ENCODE measurements around the gene MDP1.
"Not testable (repeated sequence)": the region's sequence is repeated elsewhere in the genome, so short reads cannot be mapped to it uniquely, and the experiment has no call there.

The MDP1 gene

DNA sequence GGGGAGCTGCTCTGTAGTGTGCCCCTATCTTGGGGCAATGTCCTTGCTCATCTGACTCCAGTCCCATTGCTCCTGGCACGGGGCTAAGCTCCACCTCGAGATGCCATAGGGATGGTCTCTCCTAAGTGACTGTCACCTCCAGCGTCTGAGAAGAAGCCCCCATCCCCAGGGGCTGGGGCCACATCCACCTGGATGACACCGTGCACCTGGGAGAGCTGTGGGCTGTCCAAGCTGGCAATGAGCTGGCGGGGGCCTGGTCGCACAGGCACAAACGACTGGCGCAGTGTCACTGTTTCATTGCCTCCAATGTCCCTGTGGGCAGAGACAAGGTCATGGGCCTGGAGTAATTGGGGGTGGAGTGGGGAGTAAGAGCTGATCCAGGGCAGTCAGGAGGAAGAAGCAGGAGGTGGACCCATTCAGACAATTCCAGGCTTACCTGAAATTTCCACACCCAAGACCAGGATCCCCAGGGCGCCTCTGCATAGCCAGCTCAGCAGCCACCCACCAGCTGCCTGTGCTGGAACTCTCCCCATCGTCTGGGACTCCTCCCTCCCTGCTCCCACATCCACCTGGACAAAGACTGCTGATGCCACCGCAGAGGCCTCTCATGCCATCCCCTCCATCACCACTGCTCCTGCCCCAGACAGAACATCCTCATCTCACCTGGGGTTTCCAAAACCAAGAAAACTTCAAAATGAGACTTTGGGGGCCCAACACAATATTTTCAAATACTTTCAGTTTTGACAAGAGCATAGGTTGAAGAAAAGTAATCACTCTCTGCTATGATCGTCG, 33.6 kb upstream of the MDP1 start:
- no peak for DNase-seq

DNA sequence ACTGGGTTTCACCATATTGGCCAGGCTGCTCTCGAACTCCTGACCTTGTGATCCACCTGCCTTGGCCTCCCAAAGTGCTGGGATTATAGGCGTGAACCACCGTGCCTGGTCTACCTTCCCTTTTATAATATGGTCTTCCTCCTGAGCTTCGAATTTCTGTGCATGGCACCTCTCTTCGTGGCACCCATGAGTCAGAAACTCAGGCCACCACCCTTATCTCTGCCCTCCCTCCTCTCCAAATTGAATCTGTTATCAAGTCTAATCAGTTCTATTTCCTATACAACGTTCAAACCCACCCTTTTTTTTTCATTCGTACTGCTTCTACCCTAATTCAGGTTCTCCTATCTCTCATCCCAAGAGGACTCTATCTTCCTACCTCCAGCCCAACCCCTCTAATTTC, 31.6 kb upstream of the MDP1 start:
- DNase-seq, result no peak

DNA sequence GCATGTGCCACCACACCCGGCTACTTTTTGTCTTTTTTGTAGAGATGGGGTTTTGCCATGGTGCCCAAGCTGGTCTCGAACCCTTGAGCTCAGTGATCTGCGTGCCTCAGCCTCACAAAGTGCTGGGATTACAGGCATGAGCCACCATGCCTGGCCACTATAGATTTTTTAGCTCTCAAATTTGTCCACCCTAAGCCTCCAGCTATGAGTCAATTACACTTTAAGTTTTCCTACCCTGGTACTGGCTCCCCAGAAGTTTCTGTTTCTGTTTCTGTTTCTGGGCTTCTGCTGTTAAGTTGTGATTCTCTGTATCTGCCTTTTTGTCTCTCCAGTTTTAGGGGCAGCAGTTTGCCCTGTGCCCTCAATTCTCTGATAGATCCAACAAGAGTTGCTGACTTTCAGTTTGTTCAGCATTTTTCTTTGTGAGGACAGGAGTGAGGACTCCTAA, 30.9 kb upstream of the MDP1 start:
- DNase-seq, result peak in 1 of 2 donors; percentile 71

DNA sequence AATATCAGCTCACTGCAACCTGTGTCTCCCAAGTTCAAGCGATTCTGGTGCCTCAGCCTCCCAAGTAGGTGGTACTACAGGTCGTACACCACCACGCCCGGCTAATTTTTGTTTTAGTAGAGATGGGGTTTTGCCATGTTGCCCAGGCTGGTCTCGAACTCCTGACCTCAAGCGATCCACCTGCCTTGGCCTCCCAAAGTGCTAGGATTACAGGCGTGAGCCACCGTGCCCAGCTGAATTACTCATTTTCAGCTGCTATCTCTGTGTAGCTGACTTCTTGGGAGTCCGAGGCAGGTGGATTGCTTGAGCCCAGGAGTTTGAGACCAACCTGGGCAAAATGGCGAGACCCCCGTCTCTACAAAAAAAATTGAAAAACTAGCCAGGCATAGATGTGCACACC, 29.5 kb upstream of the MDP1 start:
- DNase-seq, result not testable (repeated sequence)

DNA sequence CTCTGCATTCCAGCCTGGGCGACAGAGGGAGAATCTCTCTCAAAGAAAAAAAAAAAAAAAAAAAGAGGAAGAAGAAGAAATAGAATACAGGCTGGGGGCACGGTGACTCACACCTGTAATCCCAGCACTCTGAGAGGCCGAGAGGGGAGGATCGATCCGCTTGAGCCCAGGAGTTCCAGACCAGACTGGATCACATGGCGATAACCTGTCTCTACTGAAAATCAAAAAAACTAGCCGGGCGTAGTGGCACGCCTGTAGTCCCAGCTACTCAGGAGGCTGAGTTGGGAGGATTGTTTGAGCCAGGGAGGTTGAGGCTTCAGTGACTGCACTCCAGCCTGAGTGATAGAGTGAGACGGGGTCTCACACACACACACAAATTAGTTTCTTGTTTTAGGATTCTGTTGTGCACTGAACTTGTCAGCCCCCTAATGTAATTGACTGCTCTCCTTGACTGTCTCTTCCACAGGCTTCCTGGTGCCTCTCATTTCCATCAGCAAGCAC, 27.5 kb upstream of the MDP1 start:
- peak in 1 of 2 donors; percentile 79 for DNase-seq

DNA sequence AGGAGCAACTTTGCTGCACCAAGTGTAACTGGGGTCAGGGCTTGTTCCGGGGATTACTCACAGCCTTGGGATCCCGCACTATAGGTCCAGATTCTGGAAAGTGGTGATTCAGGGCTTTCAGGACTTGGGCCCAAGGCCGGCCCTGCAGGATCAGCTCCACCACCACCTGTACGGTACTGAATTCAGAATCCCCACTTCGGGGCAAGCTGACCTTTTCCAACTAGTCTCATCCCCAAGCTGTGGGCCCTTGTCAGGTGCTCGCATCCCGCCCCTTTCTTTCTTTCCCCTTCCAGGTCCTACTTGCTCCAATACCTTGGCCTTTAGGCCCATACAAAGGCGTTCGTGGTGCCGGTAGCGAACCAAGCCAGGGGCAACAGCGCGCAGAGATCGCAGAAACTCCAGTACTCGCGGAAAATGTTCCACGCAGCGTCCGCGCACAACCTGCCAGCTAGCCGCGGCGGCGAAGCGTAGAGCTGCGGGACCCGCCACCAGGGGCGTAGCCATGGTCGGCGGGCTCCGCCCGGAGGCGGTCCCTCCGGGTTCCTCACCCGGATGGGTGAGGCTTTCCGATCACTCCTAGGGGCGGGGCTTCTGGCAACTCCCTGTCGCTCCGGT, 26.1 kb upstream of the MDP1 start:
- DNase-seq, result no peak

DNA sequence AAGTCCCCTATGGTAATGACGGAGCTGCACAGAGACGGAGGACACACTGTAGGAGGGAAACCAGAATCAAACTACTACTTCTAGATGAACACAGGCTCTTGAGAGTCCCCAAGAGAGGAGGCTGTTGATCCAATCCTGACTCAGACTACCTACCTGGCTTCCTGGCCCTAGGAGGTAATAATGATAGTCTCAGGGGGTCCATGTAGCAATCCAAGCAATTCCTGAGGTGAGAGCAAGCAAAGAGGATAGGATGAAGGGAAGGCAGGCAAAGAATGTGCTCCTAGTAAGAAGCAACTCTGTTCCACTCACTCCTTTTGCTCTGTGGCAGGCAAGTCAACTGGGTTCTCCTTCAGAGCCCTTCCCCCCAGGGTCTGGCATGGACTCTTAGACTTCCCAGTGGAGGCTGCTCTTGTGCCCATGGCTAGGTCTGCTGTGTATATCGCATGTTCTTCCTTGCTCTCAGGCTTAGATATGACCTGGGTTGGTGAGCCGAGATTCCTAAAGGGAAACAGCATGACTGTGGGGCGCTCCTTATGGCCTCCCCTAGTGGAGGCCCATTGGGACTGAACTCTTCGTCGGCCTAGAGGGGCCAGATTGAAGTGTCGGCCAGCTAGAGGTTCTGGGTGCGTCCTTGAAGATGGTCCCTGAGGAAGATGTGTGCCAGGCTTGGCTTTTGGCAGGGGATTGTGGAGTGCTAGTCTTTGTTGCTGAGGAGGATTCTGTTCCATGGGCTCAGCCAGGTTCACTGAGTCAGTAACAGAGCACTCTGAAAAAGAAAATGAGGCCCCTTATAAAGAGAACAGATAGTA, 24.4 kb upstream of the MDP1 start:
- no peak for DNase-seq

DNA sequence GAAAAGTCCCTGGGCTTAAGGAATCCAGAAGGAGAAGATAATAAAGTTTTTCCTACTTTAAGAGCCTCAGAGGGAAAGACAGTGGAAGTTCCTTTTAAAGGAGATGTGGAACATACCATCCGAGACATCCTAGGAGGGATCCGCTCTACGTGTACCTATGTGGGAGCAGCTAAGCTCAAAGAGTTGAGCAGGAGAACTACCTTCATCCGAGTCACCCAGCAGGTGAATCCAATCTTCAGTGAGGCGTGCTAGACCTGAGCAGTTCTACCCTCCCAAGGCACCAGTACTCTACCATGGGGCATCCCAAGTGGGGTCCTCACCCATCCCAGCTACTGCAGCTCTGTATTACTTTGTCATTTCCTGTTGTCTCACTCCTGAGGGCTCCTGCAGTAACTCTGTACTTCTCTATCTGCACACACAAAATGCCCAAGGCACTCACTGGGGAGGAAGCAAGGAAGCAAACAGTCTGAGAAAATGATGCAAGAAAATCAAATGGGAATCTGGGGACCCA, 22.7 kb upstream of the MDP1 start:
- no peak for DNase-seq

DNA sequence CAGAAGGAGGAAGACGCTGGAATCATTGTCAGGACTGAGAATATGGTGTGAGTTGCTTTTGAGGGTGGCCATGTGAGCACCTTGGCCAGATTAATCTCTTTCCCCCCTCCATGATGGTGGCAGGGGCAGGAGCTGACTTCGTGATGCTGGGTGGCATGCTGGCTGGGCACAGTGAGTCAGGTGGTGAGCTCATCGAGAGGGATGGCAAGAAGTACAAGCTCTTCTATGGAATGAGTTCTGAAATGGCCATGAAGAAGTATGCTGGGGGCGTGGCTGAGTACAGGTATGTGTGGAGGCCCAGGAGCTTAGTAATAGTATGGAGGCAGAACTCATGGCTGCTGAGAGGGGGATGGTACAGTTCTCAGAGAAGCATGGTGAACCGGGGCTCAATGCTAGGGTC, 22.3 kb upstream of the MDP1 start:
- no peak for DNase-seq

DNA sequence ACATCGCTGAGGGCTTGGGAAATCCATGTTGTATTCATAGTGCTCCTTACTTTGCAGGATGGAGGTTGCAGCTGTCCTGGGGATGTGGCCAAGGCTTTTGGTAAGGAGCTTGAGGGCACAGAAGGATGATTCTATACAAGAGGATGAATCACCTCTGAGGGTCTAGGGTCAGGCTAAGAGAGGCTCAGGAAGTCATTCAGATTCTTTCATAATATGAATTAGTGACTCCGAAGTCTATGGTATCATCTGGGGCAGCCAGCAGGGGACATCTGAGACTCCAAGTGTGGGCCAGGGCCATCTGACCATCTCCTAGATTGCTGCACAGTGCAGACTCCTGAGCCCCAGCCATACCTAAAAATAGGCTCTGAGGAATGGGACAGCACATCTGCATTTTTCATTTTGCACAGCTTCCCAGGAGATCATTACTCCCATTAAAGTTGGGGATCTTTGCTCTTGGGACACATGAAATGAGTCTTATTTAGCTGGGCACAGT, 21.6 kb upstream of the MDP1 start:
- DNase-seq, result no peak

DNA sequence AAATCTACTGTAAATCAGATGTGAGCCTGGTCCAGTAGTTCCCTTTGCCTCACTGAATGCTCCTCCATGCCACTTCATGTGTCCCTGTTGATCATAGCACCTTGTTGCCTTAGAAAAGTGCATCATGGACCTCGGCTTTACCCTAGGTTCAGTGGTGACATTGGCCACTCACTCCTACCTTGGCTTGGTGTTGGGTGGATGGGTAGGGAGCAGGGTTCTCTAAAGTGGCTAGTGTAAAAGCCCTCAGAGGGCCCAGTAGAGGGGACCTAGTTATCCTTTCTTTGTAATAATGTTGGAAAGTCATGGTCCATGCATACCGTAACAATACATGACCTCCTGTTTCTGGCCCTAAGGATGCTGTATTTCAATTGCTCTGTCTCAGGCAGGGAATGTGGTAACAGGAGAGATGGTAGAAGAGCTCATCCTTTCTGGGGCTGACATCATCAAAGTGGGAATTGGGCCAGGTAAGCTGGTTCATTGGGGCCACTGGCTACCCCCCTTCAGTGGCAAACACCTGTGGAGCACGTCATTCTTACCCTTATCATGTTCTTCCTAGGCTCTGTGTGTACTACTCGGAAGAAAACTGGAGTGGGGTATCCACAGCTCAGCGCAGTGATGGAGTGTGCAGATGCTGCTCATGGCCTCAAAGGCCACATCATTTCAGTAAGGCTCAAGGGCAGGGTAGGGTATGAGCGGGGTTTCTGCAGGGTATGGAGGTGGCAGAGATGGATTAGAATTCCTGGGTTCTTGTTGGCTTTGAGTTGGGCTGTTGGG, 21.0 kb upstream of the MDP1 start:
- no peak for DNase-seq

DNA sequence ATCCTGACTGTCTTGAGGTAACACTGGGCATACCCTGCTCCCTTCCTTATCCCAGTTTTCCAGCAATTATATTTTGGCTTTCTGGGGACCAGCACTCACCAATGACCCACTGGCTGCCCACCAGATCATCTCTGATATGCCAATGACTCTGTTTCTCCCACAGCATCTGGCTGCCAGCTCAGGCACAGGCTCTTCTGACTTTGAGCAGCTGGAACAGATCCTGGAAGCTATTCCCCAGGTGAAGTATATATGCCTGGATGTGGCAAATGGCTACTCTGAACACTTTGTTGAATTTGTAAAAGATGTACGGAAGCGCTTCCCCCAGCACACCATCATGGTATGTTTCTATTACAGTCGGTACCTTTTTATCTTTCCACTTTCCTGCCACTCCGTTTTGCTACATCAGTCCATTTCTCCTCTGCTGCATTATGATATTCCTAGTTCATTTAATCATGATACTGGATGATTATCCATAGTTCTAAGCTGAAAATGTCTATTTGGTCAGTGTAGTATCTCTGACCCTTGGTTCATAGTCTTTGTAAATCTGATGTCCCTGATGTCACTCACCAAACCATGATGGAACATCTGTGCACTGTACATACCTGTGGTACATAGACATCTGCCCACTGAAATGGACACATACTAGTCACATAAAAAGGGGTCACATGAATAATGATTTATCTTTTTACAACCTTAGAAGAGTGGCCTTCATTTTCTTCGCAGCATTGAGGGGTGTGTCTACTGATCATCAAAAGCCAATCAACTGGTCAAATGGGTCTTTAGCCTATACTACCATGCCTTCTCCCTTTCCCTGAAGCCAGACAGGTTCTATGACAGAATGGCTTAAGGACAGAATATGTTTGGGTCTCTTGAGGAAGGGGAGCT, 20.2 kb upstream of the MDP1 start:
- DNase-seq, result no peak

DNA sequence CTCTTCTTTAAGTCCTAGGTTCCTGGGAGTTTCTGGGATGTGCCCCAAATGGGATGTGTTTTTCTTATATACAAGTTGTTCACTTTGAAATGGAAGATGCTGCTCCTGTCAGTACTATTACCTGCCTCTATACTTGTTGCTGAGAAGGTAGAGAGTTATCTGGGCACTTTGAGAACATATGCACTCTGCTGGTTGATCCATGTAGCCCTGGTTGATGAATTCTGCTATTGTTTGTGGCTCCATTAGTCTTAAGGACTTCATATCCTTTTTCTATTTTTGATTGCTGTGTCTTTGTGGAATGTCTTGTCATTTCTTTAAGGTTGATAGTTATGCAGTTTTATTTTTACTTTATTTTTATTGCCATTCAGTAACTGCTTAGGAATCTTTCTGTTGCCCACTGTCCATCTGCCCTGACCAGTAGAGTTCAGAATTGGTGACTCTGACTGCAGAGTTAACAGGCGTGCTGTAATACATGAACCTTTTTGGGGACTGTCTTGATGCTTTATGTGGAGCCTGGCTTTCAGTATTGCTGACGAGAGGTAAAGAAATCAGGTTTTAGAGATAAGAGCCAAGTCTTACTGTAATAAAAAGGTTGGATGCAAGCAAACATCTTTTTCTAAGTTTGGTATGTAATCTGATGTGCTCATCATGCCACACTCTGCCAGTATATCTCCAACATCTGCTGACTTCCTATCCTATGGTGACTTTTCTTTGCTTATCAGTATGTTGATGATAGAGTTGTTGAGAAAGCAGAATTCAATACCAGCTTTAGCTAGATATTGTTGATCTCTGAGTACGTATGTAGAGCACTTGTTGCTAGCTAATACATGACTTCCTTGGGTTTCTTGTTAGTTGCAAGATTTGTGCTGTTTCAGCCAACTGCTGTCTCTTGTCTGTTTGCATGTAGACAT, 18.5 kb upstream of the MDP1 start:
- DNase-seq, result no peak

DNA sequence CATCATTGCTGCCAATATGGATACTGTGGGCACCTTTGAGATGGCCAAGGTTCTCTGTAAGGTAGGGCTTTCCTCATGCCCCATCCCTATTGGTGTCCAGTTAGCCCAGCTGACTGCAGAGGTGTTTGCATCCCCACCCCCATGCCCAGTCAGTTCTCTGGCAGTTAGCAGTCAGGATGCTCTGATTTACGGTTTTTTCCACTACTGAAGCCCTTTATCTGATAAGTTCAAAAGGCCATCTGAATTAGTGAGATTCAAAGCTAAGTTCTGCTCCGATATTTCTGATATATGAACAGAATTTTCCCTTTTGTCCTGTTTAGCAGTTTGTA, 17.6 kb upstream of the MDP1 start:
- DNase-seq, result no peak

DNA sequence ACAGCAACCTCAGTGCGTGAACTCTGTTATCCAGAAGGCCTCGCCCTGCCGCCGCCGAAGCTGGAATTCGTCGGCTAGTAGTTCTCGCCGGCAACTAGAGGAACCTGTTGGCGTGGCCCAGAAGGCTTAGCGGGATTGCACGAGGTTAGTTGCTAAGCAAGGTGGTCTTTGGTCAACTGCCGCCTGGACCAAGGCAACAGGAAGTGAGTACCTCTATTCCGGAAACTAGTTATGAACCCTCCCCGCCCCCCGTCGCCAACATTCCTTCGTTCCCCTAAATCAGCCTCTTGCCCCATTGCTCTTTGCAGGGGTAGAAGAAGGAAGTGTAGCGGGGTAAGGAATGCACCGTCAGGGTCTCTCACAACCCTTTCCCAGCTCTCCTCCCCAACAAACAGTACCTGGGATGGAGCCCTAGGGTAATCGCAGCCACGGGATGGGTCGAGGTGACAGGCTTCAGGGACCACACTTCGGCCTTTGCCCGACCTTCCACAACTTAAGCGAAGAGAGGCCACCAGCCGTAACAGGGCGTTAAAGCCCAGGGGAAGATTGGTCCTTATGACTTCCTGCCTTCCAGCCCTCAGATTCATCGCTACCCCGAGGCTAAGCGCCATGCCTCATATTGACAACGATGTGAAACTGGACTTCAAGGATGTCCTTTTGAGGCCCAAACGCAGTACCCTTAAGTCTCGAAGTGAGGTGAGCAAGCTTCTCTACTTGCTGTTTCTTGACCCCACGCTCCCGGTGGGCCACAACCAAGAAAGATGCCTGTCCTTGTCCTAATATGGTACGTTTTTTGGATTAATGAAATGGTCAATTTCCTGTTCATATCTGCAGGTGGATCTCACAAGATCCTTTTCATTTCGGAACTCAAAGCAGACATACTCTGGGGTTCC, 17.0 kb upstream of the MDP1 start, which contains the start of gene GMPR2:
TSS of gene GMPR2 (plus strand) at position 285 of the 893 bp plus-strand sequence. CDS start at position 610, 325 bp downstream.
- no peak for DNase-seq

DNA sequence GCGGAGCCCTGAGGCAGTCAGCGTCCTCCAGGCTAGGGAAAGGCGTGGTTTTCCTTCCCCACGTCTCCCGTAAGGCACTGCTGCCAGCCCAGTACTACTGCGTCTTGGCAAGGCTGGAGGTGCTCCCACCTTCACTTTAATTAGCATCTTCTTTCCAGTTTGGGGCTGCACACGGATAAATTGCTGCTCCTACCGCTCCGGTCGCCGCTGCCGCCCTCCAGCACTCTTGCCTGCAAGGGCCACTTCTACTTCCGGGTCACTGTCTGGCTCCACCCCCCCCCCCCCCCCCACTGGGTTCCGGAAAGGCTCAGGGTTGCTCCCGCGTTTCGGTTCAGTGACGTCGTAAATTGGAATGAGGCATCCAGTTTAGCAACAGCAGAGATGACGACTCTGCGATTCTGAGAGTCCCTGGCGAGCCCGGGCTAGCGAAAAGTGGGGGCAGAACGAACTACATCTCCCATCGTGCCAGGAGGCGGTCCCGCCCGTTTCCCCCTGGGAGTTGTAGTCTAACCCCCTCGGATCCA, 16.3 kb upstream of the MDP1 start, which contains the start of gene NEDD8:
TSS of gene NEDD8 (minus strand) at position 247 of the 524 bp plus-strand sequence. CDS start at position 147, 100 bp downstream.
- DNase-seq, result peak; percentile 86 to 92

DNA sequence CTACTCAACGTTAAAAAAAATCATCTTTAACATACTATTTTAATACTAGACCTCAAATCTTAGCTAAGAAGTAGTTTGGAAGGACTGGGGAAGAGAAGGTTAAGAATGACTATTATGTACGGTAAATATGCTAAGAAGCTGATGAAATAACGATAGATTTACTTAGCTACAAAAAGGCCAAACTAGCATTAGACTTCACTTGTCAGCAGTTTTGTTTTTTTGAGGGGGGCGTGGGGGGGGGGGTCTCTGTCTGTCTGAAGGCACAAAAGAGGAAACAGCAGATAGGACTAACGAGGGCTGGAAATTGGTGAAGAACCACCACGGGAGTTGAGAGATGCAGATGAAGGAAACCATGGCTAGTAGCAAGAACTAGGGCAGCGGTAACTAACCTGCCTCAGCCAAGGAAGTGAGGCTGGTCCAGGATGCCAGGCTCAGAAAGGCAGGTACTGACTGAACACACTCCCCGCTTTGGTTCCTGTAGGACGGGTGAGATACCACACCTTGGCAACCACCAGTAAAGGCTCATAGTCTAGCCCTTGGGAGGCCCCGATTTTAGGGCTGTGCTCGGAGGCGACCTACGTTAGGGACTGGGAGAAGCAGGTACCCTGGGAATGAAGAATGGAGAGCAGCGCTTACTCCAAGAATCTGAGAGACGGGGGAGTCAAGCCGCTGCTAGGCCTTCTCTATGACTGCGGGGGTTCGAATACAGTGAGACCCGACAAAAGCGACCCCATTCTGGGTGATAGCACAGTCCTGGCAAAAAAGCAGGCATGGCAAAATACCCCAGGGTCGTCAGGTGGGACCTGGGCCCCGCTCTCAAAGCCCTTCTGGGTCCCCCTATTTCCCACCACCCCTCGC, 15.6 kb upstream of the MDP1 start:
- no peak for DNase-seq

DNA sequence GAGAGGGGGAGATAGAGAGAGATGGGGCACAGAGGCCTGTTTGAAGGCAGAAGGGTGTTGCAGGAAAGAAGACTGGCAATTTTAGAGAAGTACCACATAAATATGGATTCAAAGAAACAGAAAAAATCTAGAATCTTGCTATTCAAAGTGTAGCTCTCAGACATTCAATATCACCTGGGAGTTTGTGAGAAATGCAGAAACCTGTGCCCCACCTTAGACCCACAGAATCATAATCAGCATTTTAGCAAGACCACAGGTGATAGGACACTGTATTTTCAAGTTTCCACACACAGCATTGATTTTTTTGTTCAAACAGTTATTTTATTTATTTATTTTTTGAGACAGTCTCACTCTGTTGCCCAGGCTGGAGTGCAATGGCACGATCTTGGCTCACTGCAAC, 13.0 kb upstream of the MDP1 start:
- DNase-seq, result no peak
